Cardiac muscle cell (in vitro differentiated cells and primary cell): ENCODE measurements around the gene NCOA6. TPM values are rescaled to one million over a fixed set of nuclear protein-coding genes. Genes with fewer than 3 reads are reported as not detected.
A peak's percentile ranks its signal among the peaks of the same experiment; 100 is the strongest.
"Not testable (repeated sequence)": the region's sequence is repeated elsewhere in the genome, so short reads cannot be mapped to it uniquely, and the experiment has no call there.

ENCODE experiments used
- DNase-seq, 2 donors: peaks; one replicate each; pipeline versions ENCODE4 v3.0.0 to v3.0.0-alpha.2; 2010 to 2017; ENCODE audit warnings: low read depth in 1 of 2, low spot score in 1 of 2
- H3K27ac ChIP-seq: fragments of 200-600 bp; sonication (generic); 2 replicates; pipeline ENCODE4 v1.5.1; 2016
- H3K27me3 ChIP-seq: fragments of 200-600 bp; sonication (generic); 2 replicates; pipeline ENCODE4 v1.6.0; 2016; ENCODE audit warnings: control low read depth
- H3K36me3 ChIP-seq: fragments of 200-600 bp; sonication (generic); 2 replicates; pipeline ENCODE4 v1.5.1; 2016; ENCODE audit warnings: control low read depth
- H3K4me1 ChIP-seq: fragments of 200-600 bp; sonication (generic); 2 replicates; pipeline ENCODE4 v1.8.1; 2017; ENCODE audit warnings: low read depth, mild to moderate bottlenecking, mixed run types
- H3K4me3 ChIP-seq: fragments of 200-600 bp; sonication (generic); 2 replicates; pipeline ENCODE4 v1.5.1; 2016; ENCODE audit warnings: mild to moderate bottlenecking
- H3K9me3 ChIP-seq: fragments of 200-600 bp; sonication (generic); 2 replicates; pipeline ENCODE4 v1.5.1; 2017; ENCODE audit warnings: low read depth, mild to moderate bottlenecking, control low read depth
- CTCF ChIP-seq: IDR thresholded peaks from 2 replicates; pipeline ENCODE4 v1.5.1; 2012; ENCODE audit warnings: low read depth, mild to moderate bottlenecking, low read length
- polyA plus RNA-seq: library from polyadenylated mRNA; unstranded; fragments of >200 nt; fragmentation: Nextera tagmentation; extraction: Ambion mirVana; gene quantifications from 2 replicates; pipeline ENCODE4 v1.2.1, GENCODE V29; 2016
- total RNA-seq: library from RNA; depleted of rRNA; stranded (reverse); fragments of >200 nt; gene quantifications from 2 replicates; pipeline ENCODE4 v1.2.3, GENCODE V29; 2016

The NCOA6 gene
- total and polyA plus RNA-seq, 2 experiments from 2014 or later, result 16.8 to 21.4 TPM

- Histone ChIP-seq H3K9me3 (no peaks in the 10 kb centered on the region), H3K4me3 (no peak overlapping the region), H3K27ac (peak overlapping the region; percentile 25), H3K36me3 (peaks cover 27% of the 10 kb centered on the region), H3K4me1 (no peaks in the 10 kb centered on the region), H3K27me3 (no peaks in the 10 kb centered on the region)
- no peak for TF ChIP-seq CTCF
- no peak for DNase-seq
These were observed 89.2 kb downstream of the NCOA6 start for GRCh38 chr20:34736106-34736735.

- H3K27ac ChIP-seq, result no peak overlapping the region
- no peak for TF ChIP-seq CTCF
These were observed 92.9 kb downstream of the NCOA6 start for GRCh38 chr20:34732523-34732922.

GRCh38 chr20:34729416-34729815, 96.0 kb downstream of the NCOA6 start:
- Histone ChIP-seq H3K4me3 (no peak overlapping the region), H3K36me3 (peaks cover 32% of the 10 kb centered on the region), H3K9me3 (no peaks in the 10 kb centered on the region), H3K27ac (no peak overlapping the region), H3K27me3 (no peaks in the 10 kb centered on the region), H3K4me1 (no peaks in the 10 kb centered on the region)
- TF ChIP-seq CTCF, result no peak
- no peak for DNase-seq

More at GRCh38 chr20:34732523-34732922, 92.9 kb downstream of the NCOA6 start:
- no peak for DNase-seq
- H3K4me1 ChIP-seq, result no peaks in the 10 kb centered on the region
- no peaks in the 10 kb centered on the region for H3K27me3 ChIP-seq
- no peaks in the 10 kb centered on the region for H3K9me3 ChIP-seq
- peaks cover 22% of the 10 kb centered on the region for H3K36me3 ChIP-seq
- no peak overlapping the region for H3K4me3 ChIP-seq

- H3K36me3 ChIP-seq, result peaks cover 33% of the 10 kb centered on the region
- TF ChIP-seq CTCF, result no peak
- no peak overlapping the region for H3K27ac ChIP-seq
- DNase-seq, result no peak
- H3K9me3 ChIP-seq, result no peaks in the 10 kb centered on the region
- H3K27me3 ChIP-seq, result no peaks in the 10 kb centered on the region
- no peak overlapping the region for H3K4me3 ChIP-seq
- no peaks in the 10 kb centered on the region for H3K4me1 ChIP-seq
These were observed 101.3 kb downstream of the NCOA6 start for GRCh38 chr20:34724172-34724571.

- not testable (repeated sequence) for DNase-seq, H3K4me3 ChIP-seq, H3K27ac ChIP-seq, H3K9me3 ChIP-seq, H3K27me3 ChIP-seq, H3K4me1 ChIP-seq
- H3K36me3 ChIP-seq, result peaks cover 27% of the 10 kb centered on the region
These were observed 102.9 kb downstream of the NCOA6 start for GRCh38 chr20:34722560-34722959.

- TF ChIP-seq CTCF, result no peak
- H3K4me1 ChIP-seq, result no peaks in the 10 kb centered on the region
- no peak for DNase-seq
- no peaks in the 10 kb centered on the region for H3K27me3 ChIP-seq
- H3K36me3 ChIP-seq, result peaks cover 19% of the 10 kb centered on the region
- no peaks in the 10 kb centered on the region for H3K9me3 ChIP-seq
- no peak overlapping the region for H3K4me3 ChIP-seq
- H3K27ac ChIP-seq, result no peak overlapping the region
These were observed 105.2 kb downstream of the NCOA6 start for GRCh38 chr20:34720266-34720665.

- not testable (repeated sequence) for H3K27ac ChIP-seq, H3K9me3 ChIP-seq, DNase-seq, H3K4me3 ChIP-seq, H3K4me1 ChIP-seq, H3K27me3 ChIP-seq
- peaks cover 21% of the 10 kb centered on the region for H3K36me3 ChIP-seq
These were observed 106.0 kb downstream of the NCOA6 start for GRCh38 chr20:34719242-34720017.
